Measurements from ENCODE around the gene PEAK3. TPM values are rescaled to one million over a fixed set of nuclear protein-coding genes. Genes with fewer than 3 reads are reported as not detected.
A peak's percentile ranks its signal among the peaks of the same experiment; 100 is the strongest.

The PEAK3 gene
- total and polyA plus RNA-seq, 9 of the 15 experiments (the other 6 are each of a cell fraction or from before 2014, with no cell fraction given), result 0.07 to 0.40 TPM; not detected in 7

- TF ChIP-seq ZNF263 (CRISPR knock-in tag; IDR thresholded peaks at IDR 0.05; ENCODE audit: borderline replicate concordance) (peak; percentile 36; the same call in 1 of the 2 replicates), PRPF4 (IDR thresholded peaks at IDR 0.05; ENCODE audit: insufficient read depth, low read depth, low read length, poor library complexity, severe bottlenecking) (no peak), NFIC (IDR thresholded peaks at IDR 0.05) (peak; percentile 96), ZNF778 (CRISPR knock-in tag; IDR thresholded peaks at IDR 0.05) (no peak), MAX (CRISPR knock-in tag; IDR thresholded peaks at IDR 0.05) (peak; percentile 94), CCNT2 (IDR thresholded peaks at IDR 0.05; ENCODE audit: borderline replicate concordance, extremely low read depth, insufficient read length, low read depth, low read length) (peak; percentile 52), ZBTB7A (IDR thresholded peaks at IDR 0.05; ENCODE audit: borderline replicate concordance, control insufficient read depth, low read depth, low read length) (peak; percentile 43; the same call in 1 of the 2 replicates)
- TF ChIP-seq, protein P1, sequence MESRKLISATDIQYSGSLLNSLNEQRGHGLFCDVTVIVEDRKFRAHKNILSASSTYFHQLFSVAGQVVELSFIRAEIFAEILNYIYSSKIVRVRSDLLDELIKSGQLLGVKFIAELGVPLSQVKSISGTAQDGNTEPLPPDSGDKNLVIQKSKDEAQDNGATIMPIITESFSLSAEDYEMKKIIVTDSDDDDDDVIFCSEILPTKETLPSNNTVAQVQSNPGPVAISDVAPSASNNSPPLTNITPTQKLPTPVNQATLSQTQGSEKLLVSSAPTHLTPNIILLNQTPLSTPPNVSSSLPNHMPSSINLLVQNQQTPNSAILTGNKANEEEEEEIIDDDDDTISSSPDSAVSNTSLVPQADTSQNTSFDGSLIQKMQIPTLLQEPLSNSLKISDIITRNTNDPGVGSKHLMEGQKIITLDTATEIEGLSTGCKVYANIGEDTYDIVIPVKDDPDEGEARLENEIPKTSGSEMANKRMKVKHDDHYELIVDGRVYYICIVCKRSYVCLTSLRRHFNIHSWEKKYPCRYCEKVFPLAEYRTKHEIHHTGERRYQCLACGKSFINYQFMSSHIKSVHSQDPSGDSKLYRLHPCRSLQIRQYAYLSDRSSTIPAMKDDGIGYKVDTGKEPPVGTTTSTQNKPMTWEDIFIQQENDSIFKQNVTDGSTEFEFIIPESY (CRISPR knock-in tag; IDR thresholded peaks at IDR 0.05), result peak; percentile 48
- TF ChIP-seq, protein P2, sequence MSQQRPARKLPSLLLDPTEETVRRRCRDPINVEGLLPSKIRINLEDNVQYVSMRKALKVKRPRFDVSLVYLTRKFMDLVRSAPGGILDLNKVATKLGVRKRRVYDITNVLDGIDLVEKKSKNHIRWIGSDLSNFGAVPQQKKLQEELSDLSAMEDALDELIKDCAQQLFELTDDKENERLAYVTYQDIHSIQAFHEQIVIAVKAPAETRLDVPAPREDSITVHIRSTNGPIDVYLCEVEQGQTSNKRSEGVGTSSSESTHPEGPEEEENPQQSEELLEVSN (IDR thresholded peaks at IDR 0.05; ENCODE audit: borderline replicate concordance in 1 of 2, extremely low read depth in 1 of 2, insufficient read depth in 1 of 2, insufficient read length in 1 of 2, low read depth in 1 of 2, low read length in 1 of 2, poor library complexity in 1 of 2, severe bottlenecking in 1 of 2), result peak; percentile 57 to 65
- TF ChIP-seq, protein P3, sequence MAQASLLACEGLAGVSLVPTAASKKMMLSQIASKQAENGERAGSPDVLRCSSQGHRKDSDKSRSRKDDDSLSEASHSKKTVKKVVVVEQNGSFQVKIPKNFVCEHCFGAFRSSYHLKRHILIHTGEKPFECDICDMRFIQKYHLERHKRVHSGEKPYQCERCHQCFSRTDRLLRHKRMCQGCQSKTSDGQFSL (CRISPR knock-in tag; IDR thresholded peaks at IDR 0.05), result peak; percentile 80
- TF ChIP-seq, protein P3 (tag; IDR thresholded peaks at IDR 0.05), result no peak
Measured at GRCh38 chr19:2266183-2266993, 15.6 kb downstream of the PEAK3 start (continued).
